Measurements from ENCODE around the gene THEM5.
A peak's percentile ranks its signal among the peaks of the same experiment; 100 is the strongest.

DNA sequence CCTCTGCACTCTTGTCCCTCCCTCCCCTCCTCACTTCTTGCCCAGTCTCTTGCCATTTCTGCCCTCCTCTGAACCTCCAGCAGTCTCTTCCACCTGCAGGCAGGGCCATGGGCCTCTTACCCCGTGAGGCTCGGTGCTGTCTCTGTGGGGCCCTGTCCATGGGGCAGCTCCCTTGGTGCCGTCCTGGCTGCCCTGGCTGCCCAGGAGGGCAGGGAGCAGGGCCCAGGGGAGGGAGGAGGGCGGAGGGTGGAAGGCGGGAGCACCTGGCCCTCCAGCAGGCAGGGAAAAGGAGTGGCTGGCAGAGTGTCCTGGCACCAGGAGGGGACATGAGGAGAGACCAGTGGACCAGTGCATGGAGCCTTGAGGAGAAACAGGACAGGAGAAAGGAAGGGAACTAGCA is 21.9 kb downstream of the THEM5 start, which contains the start of gene RORC:
- TF ChIP-seq, protein P1, sequence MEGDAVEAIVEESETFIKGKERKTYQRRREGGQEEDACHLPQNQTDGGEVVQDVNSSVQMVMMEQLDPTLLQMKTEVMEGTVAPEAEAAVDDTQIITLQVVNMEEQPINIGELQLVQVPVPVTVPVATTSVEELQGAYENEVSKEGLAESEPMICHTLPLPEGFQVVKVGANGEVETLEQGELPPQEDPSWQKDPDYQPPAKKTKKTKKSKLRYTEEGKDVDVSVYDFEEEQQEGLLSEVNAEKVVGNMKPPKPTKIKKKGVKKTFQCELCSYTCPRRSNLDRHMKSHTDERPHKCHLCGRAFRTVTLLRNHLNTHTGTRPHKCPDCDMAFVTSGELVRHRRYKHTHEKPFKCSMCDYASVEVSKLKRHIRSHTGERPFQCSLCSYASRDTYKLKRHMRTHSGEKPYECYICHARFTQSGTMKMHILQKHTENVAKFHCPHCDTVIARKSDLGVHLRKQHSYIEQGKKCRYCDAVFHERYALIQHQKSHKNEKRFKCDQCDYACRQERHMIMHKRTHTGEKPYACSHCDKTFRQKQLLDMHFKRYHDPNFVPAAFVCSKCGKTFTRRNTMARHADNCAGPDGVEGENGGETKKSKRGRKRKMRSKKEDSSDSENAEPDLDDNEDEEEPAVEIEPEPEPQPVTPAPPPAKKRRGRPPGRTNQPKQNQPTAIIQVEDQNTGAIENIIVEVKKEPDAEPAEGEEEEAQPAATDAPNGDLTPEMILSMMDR (IDR thresholded peaks at IDR 0.05) = no peak
- peak; percentile 91 to 96 for TF ChIP-seq POLR2A (IDR thresholded peaks at IDR 0.05)

All from Peyer's patch (tissue), 4 donors.